Measurements from ENCODE around the gene CITED4. TPM values are rescaled to one million over a fixed set of nuclear protein-coding genes. Genes with fewer than 3 reads are reported as not detected.

CITED4 gene
- total RNA-seq, 1 experiment from 2014 or later, result 8.3 TPM

- no peak for DNase-seq (ENCODE audit: low read depth)
Measured at GRCh38 chr1:40886318-40887011, 24.3 kb upstream of the CITED4 start.

GRCh38 chr1:40884055-40884795 lies 22.1 kb upstream of the CITED4 start:
- DNase-seq (ENCODE audit: low read depth), result no peak

GRCh38 chr1:40880813-40881549 lies 18.8 kb upstream of the CITED4 start:
- no peak for DNase-seq (ENCODE audit: low read depth)

- peak; percentile 74 for DNase-seq (ENCODE audit: low read depth)
Measured at GRCh38 chr1:40879482-40880175, 17.5 kb upstream of the CITED4 start.

- no peak for DNase-seq (ENCODE audit: low read depth)
Measured at GRCh38 chr1:40878906-40879305, 16.7 kb upstream of the CITED4 start.

GRCh38 chr1:40877698-40878097 lies 15.5 kb upstream of the CITED4 start:
- DNase-seq (ENCODE audit: low read depth), result peak; percentile 99

GRCh38 chr1:40876891-40877290 lies 14.7 kb upstream of the CITED4 start:
- no peak for DNase-seq (ENCODE audit: low read depth)

- DNase-seq (ENCODE audit: low read depth), result no peak
Measured at GRCh38 chr1:40876436-40876761, 14.2 kb upstream of the CITED4 start.

GRCh38 chr1:40873863-40874472 lies 11.8 kb upstream of the CITED4 start:
- no peak for DNase-seq (ENCODE audit: low read depth)

- no peak for DNase-seq (ENCODE audit: low read depth)
Measured at GRCh38 chr1:40872276-40872675, 10.1 kb upstream of the CITED4 start.

- peak; percentile 72 for DNase-seq (ENCODE audit: low read depth)
Measured at GRCh38 chr1:40870135-40870728, 8.1 kb upstream of the CITED4 start.

- peak; percentile 82 for DNase-seq (ENCODE audit: low read depth)
Measured at GRCh38 chr1:40868051-40868723, 6.0 kb upstream of the CITED4 start.

- no peak for DNase-seq (ENCODE audit: low read depth)
Measured at GRCh38 chr1:40861224-40862003, 749 bp downstream of the CITED4 start.

GRCh38 chr1:40860706-40861223 lies 1.4 kb downstream of the CITED4 start:
- DNase-seq (ENCODE audit: low read depth), result no peak

GRCh38 chr1:40858856-40859416 lies 3.2 kb downstream of the CITED4 start:
- no peak for DNase-seq (ENCODE audit: low read depth)

- DNase-seq (ENCODE audit: low read depth), result no peak
Measured at GRCh38 chr1:40857737-40858136, 4.4 kb downstream of the CITED4 start.

- DNase-seq (ENCODE audit: low read depth), result no peak
Measured at GRCh38 chr1:40856656-40857302, 5.4 kb downstream of the CITED4 start.

- no peak for DNase-seq (ENCODE audit: low read depth)
Measured at GRCh38 chr1:40856116-40856515, 6.0 kb downstream of the CITED4 start.

GRCh38 chr1:40855513-40855912 lies 6.7 kb downstream of the CITED4 start:
- no peak for DNase-seq (ENCODE audit: low read depth)

Measured in M059J (cell line).